ENCODE results near the gene LENEP. TPM values are rescaled to one million over a fixed set of nuclear protein-coding genes. Genes with fewer than 3 reads are reported as not detected.

The LENEP gene
- total RNA-seq, 1 donor from 2014 or later: not detected

DNA sequence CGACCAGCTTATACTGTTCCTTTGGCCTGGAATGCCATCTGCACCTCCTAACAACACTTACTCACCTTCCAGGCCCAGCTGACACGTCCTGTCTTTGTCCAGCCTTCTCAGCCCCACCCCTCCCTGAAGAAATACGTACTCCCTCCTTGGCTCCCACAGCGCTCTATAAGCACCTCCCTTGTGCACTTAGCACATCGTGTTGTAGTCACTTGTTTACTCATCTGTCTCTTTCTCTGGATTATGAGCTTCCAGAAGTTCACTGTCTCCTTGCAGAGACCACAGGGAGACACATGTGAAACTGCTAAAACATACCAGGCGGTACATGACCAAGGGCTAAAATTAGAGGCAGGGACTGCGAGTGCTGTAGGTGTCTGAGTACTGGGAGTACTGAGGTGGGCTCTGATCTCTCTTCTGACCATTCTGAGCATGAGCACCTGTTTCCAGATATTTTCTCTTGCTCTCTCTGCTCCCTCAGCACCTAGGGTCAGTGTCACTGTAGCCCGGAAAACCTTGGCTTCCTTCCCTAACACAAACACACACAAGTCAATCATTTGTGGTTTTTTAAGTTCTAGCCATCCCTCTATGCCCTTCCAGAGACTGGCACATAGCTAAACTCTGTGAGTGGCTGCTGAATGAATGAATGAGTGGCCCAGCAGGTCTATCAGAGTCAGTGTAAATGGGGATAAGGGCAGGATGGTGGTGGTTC, 45.4 kb downstream of the LENEP start:
- Histone ChIP-seq H3K27ac (no peak overlapping the region), H3K9me3 (no peaks in the 10 kb centered on the region), H3K27me3 (ENCODE audit: low read depth) (no peaks in the 10 kb centered on the region), H3K36me3 (no peaks in the 10 kb centered on the region), H3K4me3 (no peak overlapping the region), H3K4me1 (peaks cover 15% of the 10 kb centered on the region)
- ATAC-seq (peak; percentile 62 to 78), DNase-seq (no peak)
- TF ChIP-seq, protein P1, sequence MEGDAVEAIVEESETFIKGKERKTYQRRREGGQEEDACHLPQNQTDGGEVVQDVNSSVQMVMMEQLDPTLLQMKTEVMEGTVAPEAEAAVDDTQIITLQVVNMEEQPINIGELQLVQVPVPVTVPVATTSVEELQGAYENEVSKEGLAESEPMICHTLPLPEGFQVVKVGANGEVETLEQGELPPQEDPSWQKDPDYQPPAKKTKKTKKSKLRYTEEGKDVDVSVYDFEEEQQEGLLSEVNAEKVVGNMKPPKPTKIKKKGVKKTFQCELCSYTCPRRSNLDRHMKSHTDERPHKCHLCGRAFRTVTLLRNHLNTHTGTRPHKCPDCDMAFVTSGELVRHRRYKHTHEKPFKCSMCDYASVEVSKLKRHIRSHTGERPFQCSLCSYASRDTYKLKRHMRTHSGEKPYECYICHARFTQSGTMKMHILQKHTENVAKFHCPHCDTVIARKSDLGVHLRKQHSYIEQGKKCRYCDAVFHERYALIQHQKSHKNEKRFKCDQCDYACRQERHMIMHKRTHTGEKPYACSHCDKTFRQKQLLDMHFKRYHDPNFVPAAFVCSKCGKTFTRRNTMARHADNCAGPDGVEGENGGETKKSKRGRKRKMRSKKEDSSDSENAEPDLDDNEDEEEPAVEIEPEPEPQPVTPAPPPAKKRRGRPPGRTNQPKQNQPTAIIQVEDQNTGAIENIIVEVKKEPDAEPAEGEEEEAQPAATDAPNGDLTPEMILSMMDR (IDR thresholded peaks at IDR 0.05): no peak
- intact Hi-C loops (cut with DNase I): no loop called here

DNA sequence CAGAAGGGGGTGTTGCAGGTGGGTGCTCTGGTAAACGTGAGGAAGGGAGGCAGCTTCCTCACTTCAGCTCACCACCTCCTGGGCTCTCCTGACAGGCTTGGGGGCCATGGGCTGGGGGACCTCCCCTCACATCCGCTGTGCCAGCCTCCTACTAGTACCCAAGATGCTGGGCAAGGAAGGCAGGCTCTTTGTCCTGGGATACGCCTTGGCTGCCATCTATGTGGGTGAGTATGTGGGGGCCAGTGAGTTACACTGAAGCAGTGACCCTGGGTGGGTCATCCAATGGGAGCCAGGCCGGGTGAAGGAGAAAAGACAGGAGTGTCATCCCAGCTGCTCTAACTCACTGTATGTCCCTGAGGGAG, 45.9 kb downstream of the LENEP start:
- Histone ChIP-seq H3K36me3 (no peaks in the 10 kb centered on the region), H3K9me3 (no peaks in the 10 kb centered on the region)
- no peak for ATAC-seq

DNA sequence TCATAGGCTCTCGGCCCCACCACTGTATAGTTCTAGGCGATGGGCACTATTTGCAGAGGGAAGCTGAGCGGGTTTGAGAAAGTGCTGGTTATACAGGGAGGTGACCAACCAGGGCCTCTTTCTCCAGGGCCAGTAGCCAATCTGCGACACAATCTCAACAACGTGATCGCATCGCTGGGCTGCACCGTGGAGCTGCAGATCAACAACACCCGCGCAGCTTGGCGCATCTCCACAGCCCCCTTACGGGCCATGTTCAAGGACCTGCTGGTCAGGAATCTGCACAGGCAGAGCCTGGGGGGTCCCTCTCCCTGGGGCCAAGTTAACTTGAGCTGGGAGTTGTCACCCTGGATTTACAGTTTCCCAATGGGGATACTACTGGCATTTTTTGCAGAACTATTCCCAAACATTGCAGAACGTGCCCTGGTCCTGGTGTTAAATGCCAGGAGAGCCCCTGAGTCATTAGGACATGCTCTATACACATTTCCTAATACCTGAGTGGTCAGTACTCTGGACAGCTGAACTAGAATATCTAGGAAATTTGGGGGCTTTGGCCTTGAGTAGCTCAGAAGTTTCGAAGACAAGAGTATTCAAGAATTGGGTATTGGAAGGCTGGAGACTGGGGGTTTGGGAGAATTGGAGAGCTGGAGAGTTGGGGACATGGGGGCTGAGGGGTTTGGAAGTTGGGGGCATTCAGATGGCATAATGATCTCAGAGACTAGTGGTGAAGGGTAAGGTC, 47.1 kb downstream of the LENEP start:
- ATAC-seq (no peak), DNase-seq (no peak)
- Histone ChIP-seq H3K27ac (no peak overlapping the region), H3K4me1 (peaks cover 30% of the 10 kb centered on the region), H3K36me3 (no peaks in the 10 kb centered on the region), H3K9me3 (no peaks in the 10 kb centered on the region), H3K27me3 (ENCODE audit: low read depth) (no peaks in the 10 kb centered on the region), H3K4me3 (no peak overlapping the region)
- TF ChIP-seq, protein P1 (IDR thresholded peaks at IDR 0.05): no peak
- intact Hi-C loops (cut with DNase I): no loop called here

More for the DNA sequence above, 45.9 kb downstream of the LENEP start:
- H3K4me1 ChIP-seq: peaks cover 18% of the 10 kb centered on the region
- no peaks in the 10 kb centered on the region for H3K27me3 ChIP-seq (ENCODE audit: low read depth)
- no peak overlapping the region for H3K27ac ChIP-seq
- H3K4me3 ChIP-seq: no peak overlapping the region
- DNase-seq: no peak
- intact Hi-C loops (cut with DNase I): no loop called here
- TF ChIP-seq, protein P1 (IDR thresholded peaks at IDR 0.05): no peak

DNA sequence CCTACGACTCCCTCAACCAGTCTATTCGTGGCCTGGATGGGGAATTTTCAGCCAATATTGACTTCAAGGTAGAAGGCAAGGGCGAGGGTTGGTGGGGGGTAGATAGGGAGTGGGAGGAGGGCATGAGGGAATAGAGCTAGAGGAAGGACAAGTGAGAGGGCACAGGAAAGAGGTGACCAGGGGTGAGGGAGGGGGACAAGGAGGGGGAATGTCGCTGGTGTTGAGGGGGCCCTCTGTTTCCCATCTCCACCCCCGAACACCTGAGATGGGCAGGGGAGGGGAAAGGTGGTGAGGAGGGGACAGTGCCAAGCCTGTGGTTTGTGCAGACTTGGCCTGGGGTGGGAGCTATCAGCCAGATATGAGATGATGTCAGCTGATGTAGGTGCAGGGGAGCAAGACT, 49.4 kb downstream of the LENEP start:
- no peak for ATAC-seq
- H3K27me3 ChIP-seq (ENCODE audit: low read depth): no peaks in the 10 kb centered on the region
- H3K9me3 ChIP-seq: no peaks in the 10 kb centered on the region
- DNase-seq: no peak
- no peaks in the 10 kb centered on the region for H3K36me3 ChIP-seq
- intact Hi-C loops (cut with DNase I): no loop called here
- no peak overlapping the region for H3K4me3 ChIP-seq
- no peak overlapping the region for H3K27ac ChIP-seq
- peaks cover 30% of the 10 kb centered on the region for H3K4me1 ChIP-seq
- TF ChIP-seq, protein P1 (IDR thresholded peaks at IDR 0.05): no peak

DNA sequence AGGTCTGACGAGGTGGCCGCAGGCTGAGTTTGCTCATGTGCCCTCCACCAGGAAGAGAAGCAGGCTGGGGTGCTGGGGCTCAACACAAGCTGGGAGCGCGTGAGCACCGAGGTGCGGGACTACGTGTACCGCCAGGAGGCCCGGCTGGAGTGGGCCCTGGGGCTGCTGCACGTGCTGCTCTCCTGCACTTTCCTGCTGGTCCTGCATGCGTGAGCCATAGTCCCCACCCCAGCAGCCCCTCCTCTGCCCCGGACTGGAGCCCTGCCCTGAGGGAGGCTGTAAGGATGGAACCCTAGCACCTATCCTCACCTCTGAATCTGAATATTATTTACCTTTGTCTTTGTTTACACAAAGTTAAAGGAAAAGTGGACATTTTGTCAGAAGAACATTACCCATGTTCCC, 49.9 kb downstream of the LENEP start:
- no peak for DNase-seq

More for the DNA sequence above, 49.9 kb downstream of the LENEP start:
- no peaks in the 10 kb centered on the region for H3K27me3 ChIP-seq (ENCODE audit: low read depth)
- no peaks in the 10 kb centered on the region for H3K36me3 ChIP-seq
- H3K4me1 ChIP-seq: peaks cover 25% of the 10 kb centered on the region
- no peaks in the 10 kb centered on the region for H3K9me3 ChIP-seq
- H3K4me3 ChIP-seq: no peak overlapping the region
- TF ChIP-seq, protein P1 (IDR thresholded peaks at IDR 0.05): no peak
- no peak overlapping the region for H3K27ac ChIP-seq
- intact Hi-C loops (cut with DNase I): no loop called here
- no peak for ATAC-seq

All from lower lobe of right lung (tissue), 2 donors.